ENCODE data around the gene TK2.

- TF ChIP-seq CTCF (IDR thresholded peaks at IDR 0.05) = no peak
- no peak for TF ChIP-seq POLR2A (IDR thresholded peaks at IDR 0.05)
These were observed 81.5 kb downstream of the TK2 start for GRCh38 chr16:66468321-66468965.

All from heart left ventricle (tissue), 13 donors.